K562 (cell line): ENCODE results near the gene RXFP1.

Experiments
- FOXO4 ChIP-seq: fragments of 450-650 bp; formaldehyde crosslinking; IDR thresholded peaks from 2 replicates; pipeline ENCODE4 v1.4.0; 2020; ENCODE audit warnings: mild to moderate bottlenecking, moderate library complexity
- GABPA ChIP-seq: fragments of 200-800 bp; sonication (Bioruptor generic); conservative IDR thresholded peaks from 2 replicates; pipeline ENCODE4 v1.6.1; 2016; ENCODE audit warnings: low read depth, missing genetic modification characterization, missing compliant biosample characterization
- HDAC2 ChIP-seq: fragments of 450-650 bp; IDR thresholded peaks from 2 replicates; pipeline ENCODE4 v1.6.1; 2016; ENCODE audit warnings: mild to moderate bottlenecking
- MYNN ChIP-seq, 2 experiments: sonication (generic); formaldehyde crosslinking in 1 of 2; IDR thresholded peaks; 2 replicates each; pipeline versions ENCODE4 v1.5.0 to v1.6.1; 2016 to 2020; ENCODE audit warnings: antibody characterized with exemption in 1 of 2, missing genetic modification reagents in 1 of 2

DNA sequence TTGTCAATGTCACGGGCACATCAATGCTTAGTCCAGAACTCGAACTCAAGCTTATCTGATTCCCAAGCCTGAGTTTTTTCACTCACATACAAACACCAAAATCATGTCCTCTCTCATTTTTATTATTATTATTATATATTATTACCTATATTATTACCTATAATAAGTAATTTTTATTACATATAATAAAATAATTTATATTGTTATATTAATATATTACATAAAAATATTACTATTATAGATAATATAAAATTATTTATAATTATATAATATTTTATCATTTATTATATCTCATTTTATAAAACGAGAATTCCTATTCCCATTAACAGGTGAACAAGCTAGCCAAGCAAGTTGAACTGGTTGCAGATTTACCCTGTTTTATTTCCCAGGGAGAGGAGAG lies 13.0 kb downstream of the RXFP1 start:
- TF ChIP-seq GABPA (tag), result no peak
- no peak for TF ChIP-seq HDAC2
- no peak for TF ChIP-seq MYNN (IDR thresholded peaks at IDR 0.05)
- TF ChIP-seq MYNN (CRISPR knock-in tag; IDR thresholded peaks at IDR 0.05), result no peak
- TF ChIP-seq FOXO4 (CRISPR knock-in tag), result no peak
